Testis (tissue), 3 donors: ENCODE results near the gene DTX3. TPM values are rescaled to one million over a fixed set of nuclear protein-coding genes. Genes with fewer than 3 reads are reported as not detected.

Experiments used
- DNase-seq: peaks from one replicate; pipeline ENCODE4 v3.0.0-alpha.2; 2019
- H3K27ac ChIP-seq, 2 donors: fragments of 200-600 bp; sonication (generic); one replicate each; pipeline ENCODE4 v1.5.1; 2019
- H3K27me3 ChIP-seq: fragments of 200-600 bp; sonication (generic); one replicate; pipeline ENCODE4 v1.5.1; 2019
- H3K36me3 ChIP-seq: fragments of 200-600 bp; sonication (generic); one replicate; pipeline ENCODE4 v1.5.1; 2017; ENCODE audit warnings: low read depth; ENCODE audit errors: missing control alignments
- H3K4me1 ChIP-seq: fragments of 200-600 bp; sonication (generic); one replicate; pipeline ENCODE4 v1.5.1; 2019
- H3K4me3 ChIP-seq, 2 donors: fragments of 200-600 bp; sonication (generic); one replicate each; pipeline ENCODE4 v1.5.1; 2017 to 2019
- H3K9me3 ChIP-seq: fragments of 200-600 bp; sonication (generic); one replicate; pipeline ENCODE4 v1.5.1; 2017
- CTCF ChIP-seq, 3 experiments: fragments of 450-650 bp in 2 of 3; fragments of 200-600 bp in 1 of 3; sonication (generic) in 1 of 3; IDR thresholded peaks; one replicate each; pipeline ENCODE4 v1.5.1; 2016 to 2019; ENCODE audit warnings: antibody characterized with exemption in 3 of 3, mild to moderate bottlenecking in 2 of 3, moderate library complexity in 1 of 3
- POLR2A ChIP-seq: fragments of 450-650 bp; IDR thresholded peaks from one replicate; pipeline ENCODE4 v1.6.1; 2017; ENCODE audit warnings: antibody characterized with exemption, mild to moderate bottlenecking, moderate library complexity
- WGBS, 2 donors: methylation state at CpG; one replicate each; pipeline ENCODE4 v1.1.5; 2018; 5-methylcytosine and 5-hydroxymethylcytosine counted together
- intact Hi-C: fragments of 100-400 bp; cut with DNase I; formaldehyde crosslinking; loops from one replicate; pipeline ENCODE4 v1.15.1; 2023; ENCODE audit warnings: low total_unique reads
- polyA plus RNA-seq: library from polyadenylated mRNA; stranded (reverse); fragments of 350-450 nt; fragmentation: Illumina TruSeq; extraction: RNeasy Lipid Tissue Mini Kit (QIAGEN cat#74804); gene quantifications from one replicate; pipeline ENCODE4 v1.2.3, GENCODE V29; 2014; ENCODE audit warnings: low read depth, low replicate concordance; ENCODE audit not compliant: insufficient read depth
- total RNA-seq, 2 donors: library from RNA; depleted of rRNA; stranded (reverse); fragments of >200 nt; gene quantifications; one replicate each; pipeline ENCODE4 v1.2.3, GENCODE V29; 2016

The DTX3 gene
- total and polyA plus RNA-seq, 3 donors from 2014 or later = 37.9 to 60.4 (median 45.0) TPM

DNA sequence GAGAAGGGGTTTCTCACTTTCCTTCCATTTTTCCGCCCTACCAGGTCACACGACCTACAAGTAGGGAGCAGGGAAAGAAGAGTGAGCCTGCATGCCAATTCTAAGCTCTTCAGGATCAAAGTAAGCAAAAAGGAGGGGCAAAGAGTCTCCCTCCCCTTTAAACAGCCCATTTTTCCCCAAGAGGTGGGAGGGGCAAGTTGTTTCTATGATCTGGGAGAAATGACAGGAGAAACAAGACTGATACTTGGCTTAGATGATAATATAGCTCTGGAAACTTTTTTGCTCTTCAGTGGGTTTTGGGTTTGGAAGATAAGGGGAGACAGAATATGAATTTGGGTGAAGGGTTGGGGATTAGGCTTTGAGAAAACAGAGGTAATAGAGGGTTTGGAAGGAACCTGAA is 1.8 kb downstream of the DTX3 start:
- no peak for TF ChIP-seq CTCF (IDR thresholded peaks at IDR 0.05)
- no peak for TF ChIP-seq POLR2A
- Histone ChIP-seq H3K27ac (peak overlapping the region in 1 of 2 donors; percentile 96), H3K9me3 (no peaks in the 10 kb centered on the region), H3K36me3 (no peaks in the 10 kb centered on the region), H3K4me3 (no peak overlapping the region), H3K27me3 (no peaks in the 10 kb centered on the region), H3K4me1 (peaks cover 10% of the 10 kb centered on the region)
- 53 to 79% methylated on average over 2 of the region's 2 CpGs for WGBS, 2 donors
- DNase-seq = no peak
- intact Hi-C loops = no loop called here

- no peaks in the 10 kb centered on the region for H3K36me3 ChIP-seq
- no peak for DNase-seq
- H3K27ac ChIP-seq = no peak overlapping the region
- no peaks in the 10 kb centered on the region for H3K9me3 ChIP-seq
- H3K4me1 ChIP-seq = peaks cover 14% of the 10 kb centered on the region
- 90 to 91% methylated on average over 8 to 11 of the region's 11 CpGs for WGBS, 2 donors
- H3K27me3 ChIP-seq = no peaks in the 10 kb centered on the region
- no peak overlapping the region for H3K4me3 ChIP-seq
- TF ChIP-seq CTCF (IDR thresholded peaks at IDR 0.05) (no peak), POLR2A (no peak)
- intact Hi-C loops = no loop called here
These were observed 2.2 kb downstream of the DTX3 start for GRCh38 chr12:57606821-57607220.

GRCh38 chr12:57607958-57608663 is 3.5 kb downstream of the DTX3 start:
- H3K9me3 ChIP-seq = no peaks in the 10 kb centered on the region
- intact Hi-C loops = no loop called here

DNA sequence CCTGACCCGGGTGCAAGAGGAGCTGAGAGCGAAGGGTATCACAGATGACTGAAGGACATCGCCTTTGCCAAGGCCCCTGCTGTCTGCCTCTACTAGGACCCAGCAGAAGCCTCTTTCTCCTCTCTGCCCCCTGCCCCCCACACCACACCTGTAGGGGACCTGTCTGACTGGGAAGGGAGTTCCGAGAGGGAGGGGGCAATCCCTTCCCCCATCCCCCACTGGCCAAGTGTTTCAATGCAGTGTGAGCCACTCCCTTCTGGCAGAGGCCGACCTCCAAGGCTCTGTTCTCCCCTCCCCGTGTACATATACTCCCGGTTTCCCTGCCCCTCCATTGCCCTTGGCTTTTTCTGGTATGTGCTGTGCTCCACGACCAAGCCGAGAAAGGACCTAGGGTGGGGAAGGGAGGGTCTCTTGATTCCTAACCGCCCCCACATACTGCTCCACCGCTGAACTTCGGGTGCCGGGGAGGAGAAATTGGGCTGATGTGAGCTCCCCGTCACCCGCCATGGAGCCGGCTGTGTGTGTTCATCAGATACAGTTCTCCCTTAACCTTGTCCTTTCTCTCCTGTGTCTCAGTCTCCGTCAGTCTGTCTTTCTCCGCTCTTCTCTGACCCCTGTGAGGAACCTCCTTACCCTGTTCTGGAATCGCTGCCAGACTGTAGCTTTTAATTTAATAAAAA is 4.6 kb downstream of the DTX3 start:
- Histone ChIP-seq H3K36me3 (no peaks in the 10 kb centered on the region), H3K4me1 (peaks cover 16% of the 10 kb centered on the region), H3K27ac (peak overlapping the region; percentile 59 to 73), H3K4me3 (peak overlapping the region; percentile 61 to 71), H3K9me3 (no peaks in the 10 kb centered on the region), H3K27me3 (no peaks in the 10 kb centered on the region)
- intact Hi-C loops = no loop called here
- no peak for DNase-seq
- 29 to 42% methylated on average over 19 of the region's 19 CpGs for WGBS, 2 donors
- TF ChIP-seq CTCF (IDR thresholded peaks at IDR 0.05) = no peak
- no peak for TF ChIP-seq POLR2A

More at GRCh38 chr12:57607958-57608663, 3.5 kb downstream of the DTX3 start:
- Histone ChIP-seq H3K4me3 (no peak overlapping the region), H3K4me1 (peaks cover 16% of the 10 kb centered on the region), H3K27ac (peak overlapping the region in 1 of 2 donors; percentile 73), H3K36me3 (no peaks in the 10 kb centered on the region), H3K27me3 (no peaks in the 10 kb centered on the region)
- TF ChIP-seq CTCF (IDR thresholded peaks at IDR 0.05) (no peak), POLR2A (no peak)
- no peak for DNase-seq
- WGBS, 2 donors = 83% methylated on average over 12 of the region's 12 CpGs
